SU-DHL-6 (cell line): ENCODE measurements around the gene SMARCD3.

Experiments used
- CTCF ChIP-seq: fragments of 200-600 bp; sonication (generic); IDR thresholded peaks from one replicate; pipeline ENCODE4 v1.5.1; 2017; ENCODE audit warnings: antibody characterized with exemption, mild to moderate bottlenecking, low read length, moderate library complexity; ENCODE audit not compliant: insufficient read depth, poor library complexity, severe bottlenecking
- EZH2phosphoT487 ChIP-seq: fragments of 200-600 bp; sonication (generic), shearing (Covaris generic); conservative IDR thresholded peaks from 2 replicates; pipeline ENCODE4 v1.6.1; 2018; ENCODE audit warnings: mild to moderate bottlenecking, antibody characterized with exemption, low read length, moderate library complexity, mixed read lengths

GRCh38 chr7:151228024-151228866 lies 20.2 kb downstream of the SMARCD3 start:
- no peak for TF ChIP-seq CTCF
- no peak for TF ChIP-seq EZH2phosphoT487
